Testis (tissue), 3 donors: ENCODE results near the gene PNPLA8. TPM values are rescaled to one million over a fixed set of nuclear protein-coding genes. Genes with fewer than 3 reads are reported as not detected.
"Not testable (repeated sequence)": the region's sequence is repeated elsewhere in the genome, so short reads cannot be mapped to it uniquely, and the experiment has no call there.

Source experiments
- DNase-seq: peaks from one replicate; pipeline ENCODE4 v3.0.0-alpha.2; 2019
- H3K27ac ChIP-seq, 2 donors: fragments of 200-600 bp; sonication (generic); one replicate each; pipeline ENCODE4 v1.5.1; 2019
- H3K27me3 ChIP-seq: fragments of 200-600 bp; sonication (generic); one replicate; pipeline ENCODE4 v1.5.1; 2019
- H3K36me3 ChIP-seq: fragments of 200-600 bp; sonication (generic); one replicate; pipeline ENCODE4 v1.5.1; 2017; ENCODE audit warnings: low read depth; ENCODE audit errors: missing control alignments
- H3K4me1 ChIP-seq: fragments of 200-600 bp; sonication (generic); one replicate; pipeline ENCODE4 v1.5.1; 2019
- H3K4me3 ChIP-seq, 2 donors: fragments of 200-600 bp; sonication (generic); one replicate each; pipeline ENCODE4 v1.5.1; 2017 to 2019
- H3K9me3 ChIP-seq: fragments of 200-600 bp; sonication (generic); one replicate; pipeline ENCODE4 v1.5.1; 2017
- CTCF ChIP-seq, 3 experiments: fragments of 450-650 bp in 2 of 3; fragments of 200-600 bp in 1 of 3; sonication (generic) in 1 of 3; IDR thresholded peaks; one replicate each; pipeline ENCODE4 v1.5.1; 2016 to 2019; ENCODE audit warnings: antibody characterized with exemption in 3 of 3, mild to moderate bottlenecking in 2 of 3, moderate library complexity in 1 of 3
- POLR2A ChIP-seq: fragments of 450-650 bp; IDR thresholded peaks from one replicate; pipeline ENCODE4 v1.6.1; 2017; ENCODE audit warnings: antibody characterized with exemption, mild to moderate bottlenecking, moderate library complexity
- WGBS, 2 donors: methylation state at CpG; one replicate each; pipeline ENCODE4 v1.1.5; 2018; 5-methylcytosine and 5-hydroxymethylcytosine counted together
- intact Hi-C: fragments of 100-400 bp; cut with DNase I; formaldehyde crosslinking; loops from one replicate; pipeline ENCODE4 v1.15.1; 2023; ENCODE audit warnings: low total_unique reads
- polyA plus RNA-seq: library from polyadenylated mRNA; stranded (reverse); fragments of 350-450 nt; fragmentation: Illumina TruSeq; extraction: RNeasy Lipid Tissue Mini Kit (QIAGEN cat#74804); gene quantifications from one replicate; pipeline ENCODE4 v1.2.3, GENCODE V29; 2014; ENCODE audit warnings: low read depth, low replicate concordance; ENCODE audit not compliant: insufficient read depth
- total RNA-seq, 2 donors: library from RNA; depleted of rRNA; stranded (reverse); fragments of >200 nt; gene quantifications; one replicate each; pipeline ENCODE4 v1.2.3, GENCODE V29; 2016

Gene PNPLA8
- total and polyA plus RNA-seq, 3 donors from 2014 or later = 14.0 to 30.1 (median 23.5) TPM

DNA sequence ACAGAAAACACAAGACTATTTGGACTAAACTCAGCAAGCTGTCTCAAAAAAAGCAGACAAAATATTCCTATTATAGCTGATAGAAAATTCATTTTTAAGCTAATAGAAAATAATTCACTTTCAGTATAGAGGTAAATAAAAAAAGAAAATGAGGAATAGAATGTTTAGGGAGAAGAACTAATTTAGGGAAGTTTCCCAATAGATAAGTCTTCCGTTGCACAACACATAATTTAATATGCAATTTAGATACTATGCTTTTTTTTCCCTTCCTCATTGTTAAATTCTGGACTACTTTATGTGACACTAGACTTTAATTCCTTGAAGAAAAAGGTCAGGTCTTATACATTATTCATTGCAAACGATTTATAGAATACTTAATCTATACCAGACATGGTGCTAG is 10.3 kb downstream of the PNPLA8 start:
- 83 to 84% methylated on average over 2 of the region's 2 CpGs for WGBS, 2 donors
- Histone ChIP-seq H3K36me3 (no peaks in the 10 kb centered on the region), H3K9me3 (no peaks in the 10 kb centered on the region), H3K27ac (no peak overlapping the region), H3K27me3 (no peaks in the 10 kb centered on the region), H3K4me3 (no peak overlapping the region), H3K4me1 (no peaks in the 10 kb centered on the region)
- DNase-seq = no peak
- TF ChIP-seq POLR2A = no peak
- no peak for TF ChIP-seq CTCF (IDR thresholded peaks at IDR 0.05)
- intact Hi-C loops = no loop called here

DNA sequence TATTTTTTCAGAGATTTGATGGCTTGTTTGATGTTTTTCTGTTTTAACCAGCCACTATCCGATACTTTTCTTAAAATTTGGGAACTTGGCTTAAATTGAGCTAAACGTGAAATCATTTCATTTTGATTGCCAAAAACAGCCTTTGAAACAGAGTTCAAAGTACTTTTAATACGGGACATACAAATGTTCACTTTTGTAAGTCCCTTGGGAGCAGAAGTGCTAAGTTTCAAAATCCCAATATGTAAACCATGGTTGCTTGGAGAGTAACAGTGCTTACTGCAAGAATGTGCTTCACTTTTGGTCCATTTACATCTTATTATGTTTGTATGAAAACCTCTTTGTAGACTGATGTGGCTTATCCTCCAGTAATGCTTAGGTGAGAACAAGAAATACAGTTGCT is 10.9 kb downstream of the PNPLA8 start:
- no peak for TF ChIP-seq POLR2A
- Histone ChIP-seq H3K4me1 (no peaks in the 10 kb centered on the region), H3K27me3 (no peaks in the 10 kb centered on the region), H3K4me3 (no peak overlapping the region), H3K9me3 (no peaks in the 10 kb centered on the region), H3K27ac (no peak overlapping the region), H3K36me3 (no peaks in the 10 kb centered on the region)
- no peak for DNase-seq
- intact Hi-C loops = no loop called here
- 61 to 62% methylated on average over 3 of the region's 3 CpGs for WGBS, 2 donors

GRCh38 chr7:108511939-108512338 is 14.0 kb downstream of the PNPLA8 start:
- no peak for DNase-seq
- Histone ChIP-seq H3K4me3 (no peak overlapping the region), H3K36me3 (no peaks in the 10 kb centered on the region), H3K4me1 (no peaks in the 10 kb centered on the region), H3K27me3 (no peaks in the 10 kb centered on the region), H3K27ac (no peak overlapping the region), H3K9me3 (no peaks in the 10 kb centered on the region)
- TF ChIP-seq CTCF (IDR thresholded peaks at IDR 0.05) (no peak), POLR2A (no peak)
- 90 to 96% methylated on average over 4 of the region's 4 CpGs for WGBS, 2 donors
- intact Hi-C loops = no loop called here

GRCh38 chr7:108504576-108504975 is 21.4 kb downstream of the PNPLA8 start:
- H3K4me3 ChIP-seq, H3K4me1 ChIP-seq, DNase-seq, H3K36me3 ChIP-seq, H3K27ac ChIP-seq, H3K9me3 ChIP-seq, intact Hi-C loops, H3K27me3 ChIP-seq: not testable (repeated sequence)
- 94 to 96% methylated on average over 3 of the region's 3 CpGs for WGBS, 2 donors

DNA sequence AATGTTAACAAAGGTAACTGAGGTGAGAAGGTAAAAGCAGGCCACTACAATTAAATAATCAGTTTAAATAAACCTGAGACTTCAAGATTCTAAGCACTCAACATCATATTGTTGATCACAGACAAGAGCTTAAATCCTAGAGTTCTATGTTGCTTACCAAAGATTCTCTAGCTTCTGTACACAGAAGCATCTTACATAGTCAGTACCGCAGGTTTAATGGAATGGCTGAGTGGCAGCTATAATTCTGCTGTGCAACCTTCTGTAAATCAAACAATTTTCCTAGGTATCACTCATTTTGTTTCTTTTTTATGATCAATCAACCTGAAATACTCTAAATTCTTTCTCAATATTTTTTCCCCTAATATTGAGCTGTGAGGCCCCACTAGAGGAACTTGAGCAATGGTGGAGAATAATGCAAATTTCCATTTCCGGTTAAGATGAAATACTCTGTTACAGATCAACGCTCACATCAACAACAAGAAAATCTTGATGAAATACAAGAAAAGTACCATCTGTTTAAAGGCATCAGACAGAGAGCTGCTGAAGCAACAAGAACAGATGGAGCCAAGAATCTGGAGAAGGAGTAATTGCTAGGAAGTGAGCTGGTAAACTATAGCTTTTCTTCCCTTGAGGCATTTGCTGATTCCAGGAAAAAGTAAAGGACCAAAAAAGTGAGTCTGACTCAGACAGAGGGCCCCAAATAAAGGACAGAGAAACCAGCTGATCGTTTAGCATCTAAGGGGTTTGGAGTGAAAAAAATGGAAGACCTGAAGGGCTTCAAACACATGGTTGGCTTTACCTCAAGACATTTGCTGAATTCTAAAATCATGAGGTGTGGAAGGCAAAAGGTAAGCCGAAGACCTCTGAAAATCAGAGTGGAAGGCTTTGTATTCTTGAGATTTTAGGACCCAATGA is 22.6 kb downstream of the PNPLA8 start:
- DNase-seq = no peak
- H3K27ac ChIP-seq = no peak overlapping the region
- H3K4me1 ChIP-seq = no peaks in the 10 kb centered on the region
- H3K36me3 ChIP-seq = no peaks in the 10 kb centered on the region
- no peak for TF ChIP-seq CTCF (IDR thresholded peaks at IDR 0.05)
- no peak for TF ChIP-seq POLR2A
- no peaks in the 10 kb centered on the region for H3K27me3 ChIP-seq
- intact Hi-C loops = no loop called here
- H3K9me3 ChIP-seq = no peaks in the 10 kb centered on the region
- H3K4me3 ChIP-seq = no peak overlapping the region
- 86 to 89% methylated on average over 5 of the region's 5 CpGs for WGBS, 2 donors

DNA sequence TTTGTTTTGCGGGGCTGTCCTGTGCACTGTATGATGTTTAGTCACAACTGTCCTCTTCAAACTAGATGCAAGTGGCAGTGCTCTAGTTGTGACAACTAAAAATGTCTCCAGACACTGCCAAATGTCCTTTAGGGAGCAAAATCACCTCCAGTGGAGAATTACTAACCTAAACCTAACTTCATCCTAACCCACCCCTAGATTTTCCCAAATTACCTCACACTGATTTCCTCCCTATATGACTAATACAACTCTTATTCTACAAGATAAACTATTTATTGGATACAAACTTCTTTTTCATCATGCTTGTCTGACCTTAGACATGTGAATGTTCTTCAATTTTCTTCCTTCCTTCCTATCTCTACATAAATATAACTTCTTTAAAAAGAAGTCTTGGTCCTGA is 26.4 kb downstream of the PNPLA8 start:
- H3K4me1 ChIP-seq = no peaks in the 10 kb centered on the region

More for the DNA sequence above, 26.4 kb downstream of the PNPLA8 start:
- Histone ChIP-seq H3K9me3 (no peaks in the 10 kb centered on the region), H3K36me3 (no peaks in the 10 kb centered on the region), H3K27me3 (no peaks in the 10 kb centered on the region), H3K4me3 (no peak overlapping the region), H3K27ac (no peak overlapping the region)
- no peak for DNase-seq
- intact Hi-C loops = loop anchor here (10.0 kb wide), 1 partner anchor 315 kb away; no protein-coding TSS in a partner anchor
- TF ChIP-seq POLR2A (no peak), CTCF (IDR thresholded peaks at IDR 0.05) (no peak)
- WGBS, 2 donors = 84 to 92% methylated on average over 1 of the region's 1 CpG
